Measurements from ENCODE around the gene DNASE2B. TPM values are rescaled to one million over a fixed set of nuclear protein-coding genes. Genes with fewer than 3 reads are reported as not detected.

DNASE2B gene
- total RNA-seq, 1 experiment from 2014 or later, result not detected

DNA sequence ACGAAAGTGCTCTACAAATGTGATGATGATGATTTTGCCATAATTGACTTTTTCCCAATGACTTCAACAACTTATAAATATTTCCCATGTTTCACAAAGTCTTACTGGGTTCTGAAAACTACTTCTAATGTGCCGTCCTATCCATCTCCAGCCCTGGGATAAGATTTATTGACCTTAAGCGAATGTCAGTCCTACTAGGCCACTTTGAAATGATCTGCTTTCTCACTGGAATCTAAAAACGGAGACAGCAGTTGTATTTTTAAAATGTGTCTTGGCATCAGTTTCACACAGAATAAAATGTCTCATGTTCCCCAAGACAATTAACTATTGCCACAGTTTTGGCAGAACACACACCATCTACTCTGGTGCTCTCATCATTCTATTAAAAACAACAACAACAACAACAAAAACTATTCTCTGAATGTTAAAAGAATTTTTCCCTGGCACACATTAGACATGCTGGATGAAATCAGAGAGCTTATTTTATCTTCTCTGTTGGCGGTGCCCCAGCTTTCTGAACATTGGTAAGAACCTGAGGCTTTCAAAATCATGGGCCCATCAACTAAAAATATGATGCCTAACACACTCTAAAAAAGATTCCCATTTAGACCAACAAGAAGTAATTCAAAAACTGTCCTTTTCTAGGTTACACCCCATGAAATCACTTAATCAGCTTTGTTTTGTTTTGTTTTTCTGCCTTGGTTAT is 23.1 kb upstream of the DNASE2B start:
- H3K4me1 Mint-ChIP-seq, result no peaks in the 10 kb centered on the region
- H3K27ac Mint-ChIP-seq, result no peak overlapping the region
- DNase-seq, result no peak
- Histone ChIP-seq H2BK5ac (ENCODE audit: insufficient read length, low read length) (no peak overlapping the region), H3K14ac (ENCODE audit: insufficient read depth, low read length) (no peak overlapping the region), H2BK15ac (ENCODE audit: low read depth, low read length) (no peak overlapping the region), H3T11ph (ENCODE audit: low read length) (no peak overlapping the region), H4K5ac (ENCODE audit: insufficient read length, low read depth, low read length) (no peak overlapping the region), H4K20me1 (ENCODE audit: control insufficient read depth, insufficient read depth, insufficient read length) (no peaks in the 10 kb centered on the region), H3K27ac (ENCODE audit: insufficient read length, low read depth, low read length) (no peak overlapping the region), H3K4ac (ENCODE audit: low read depth, low read length) (no peak overlapping the region), H3K4me1 (ENCODE audit: insufficient read depth, low read length) (no peaks in the 10 kb centered on the region), H3K56ac (ENCODE audit: insufficient read length, low read depth, low read length) (no peak overlapping the region), H3K79me1 (ENCODE audit: insufficient read depth, low read depth, low read length, poor library complexity, severe bottlenecking) (no peaks in the 10 kb centered on the region), H2AK5ac (ENCODE audit: insufficient read length, low read length) (no peak overlapping the region), H3K27me3 (ENCODE audit: insufficient read depth, low read length) (no peaks in the 10 kb centered on the region), H2BK20ac (ENCODE audit: low read depth, low read length, poor library complexity, severe bottlenecking) (no peak overlapping the region), H3K9ac (ENCODE audit: extremely low read depth, insufficient read length, low read length) (no peak overlapping the region), H3K18ac (ENCODE audit: insufficient read length, low read depth, low read length) (no peak overlapping the region), H3K4me2 (ENCODE audit: insufficient read depth, insufficient read length, low read length) (no peak overlapping the region), H3K23ac (ENCODE audit: insufficient read length, low read depth, low read length) (no peak overlapping the region), H2BK12ac (ENCODE audit: insufficient read length, low read depth, low read length) (no peak overlapping the region), H3K23me2 (ENCODE audit: insufficient read length, low read depth, low read length, poor library complexity, severe bottlenecking) (no peaks in the 10 kb centered on the region), H4K8ac (replicated peaks; ENCODE audit: insufficient read length, low read depth, low read length) (no peak overlapping the region), H3K9me3 (ENCODE audit: control insufficient read depth, low read depth, low read length) (no peaks in the 10 kb centered on the region), H2AFZ (ENCODE audit: low read length) (no peak overlapping the region), H2BK120ac (ENCODE audit: low read depth, low read length, poor library complexity, severe bottlenecking) (no peak overlapping the region), H3K79me2 (ENCODE audit: insufficient read depth, low read length) (no peaks in the 10 kb centered on the region), H4K91ac (ENCODE audit: insufficient read length, low read depth, low read length) (no peak overlapping the region)
- no peaks in the 10 kb centered on the region for H3K27me3 Mint-ChIP-seq (ENCODE audit: low read depth)
- TF ChIP-seq, protein P1, sequence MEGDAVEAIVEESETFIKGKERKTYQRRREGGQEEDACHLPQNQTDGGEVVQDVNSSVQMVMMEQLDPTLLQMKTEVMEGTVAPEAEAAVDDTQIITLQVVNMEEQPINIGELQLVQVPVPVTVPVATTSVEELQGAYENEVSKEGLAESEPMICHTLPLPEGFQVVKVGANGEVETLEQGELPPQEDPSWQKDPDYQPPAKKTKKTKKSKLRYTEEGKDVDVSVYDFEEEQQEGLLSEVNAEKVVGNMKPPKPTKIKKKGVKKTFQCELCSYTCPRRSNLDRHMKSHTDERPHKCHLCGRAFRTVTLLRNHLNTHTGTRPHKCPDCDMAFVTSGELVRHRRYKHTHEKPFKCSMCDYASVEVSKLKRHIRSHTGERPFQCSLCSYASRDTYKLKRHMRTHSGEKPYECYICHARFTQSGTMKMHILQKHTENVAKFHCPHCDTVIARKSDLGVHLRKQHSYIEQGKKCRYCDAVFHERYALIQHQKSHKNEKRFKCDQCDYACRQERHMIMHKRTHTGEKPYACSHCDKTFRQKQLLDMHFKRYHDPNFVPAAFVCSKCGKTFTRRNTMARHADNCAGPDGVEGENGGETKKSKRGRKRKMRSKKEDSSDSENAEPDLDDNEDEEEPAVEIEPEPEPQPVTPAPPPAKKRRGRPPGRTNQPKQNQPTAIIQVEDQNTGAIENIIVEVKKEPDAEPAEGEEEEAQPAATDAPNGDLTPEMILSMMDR (conservative IDR thresholded peaks at IDR 0.05), result no peak
- no CpG with 5 or more reads among the region's 5 CpGs for WGBS (ENCODE audit: extremely low coverage, insufficient read length, low lambda C conversion rate)
- H3K9me3 Mint-ChIP-seq, result no peaks in the 10 kb centered on the region
- no peak overlapping the region for H3K4me3 Mint-ChIP-seq
- H3K36me3 Mint-ChIP-seq (ENCODE audit: insufficient read depth in 1 of 3, low read depth in 3 of 3), result no peaks in the 10 kb centered on the region

Data from H9 (cell line).